Posterior vena cava (tissue), 2 donors: Measurements from ENCODE around the gene DAZAP1. TPM values are rescaled to one million over a fixed set of nuclear protein-coding genes. Genes with fewer than 3 reads are reported as not detected.

Source experiments
- DNase-seq: peaks from one replicate; pipeline ENCODE4 v3.0.0-alpha.2; 2020; ENCODE audit warnings: low spot score
- intact Hi-C, 2 donors: fragments of 100-400 bp; cut with DNase I; formaldehyde crosslinking; loops; one replicate each; pipeline versions ENCODE4 v1.14.1 to v1.14.2; 2022 to 2023
- total RNA-seq, 2 donors: library from RNA; stranded (reverse); fragmentation: NEBNext Ultra II Directional; extraction: Animal tissue kit (Norgen Biotek cat#: 25700); gene quantifications; one replicate each; pipeline ENCODE4 v1.2.1, GENCODE V29; 2021
- donor health status: DM: yes; HTN: yes; CAD: no.
- donor health status: DM: yes; HTN: yes; CAD: no.

Gene DAZAP1
- total RNA-seq, 2 donors from 2014 or later, result 59.7 to 75.8 TPM

- intact Hi-C loops, result no loop called here
Observed at GRCh38 chr19:1461862-1462261, 54.5 kb downstream of the DAZAP1 start.

GRCh38 chr19:1465191-1466016 is 58.0 kb downstream of the DAZAP1 start:
- DNase-seq, result no peak
- intact Hi-C loops, result no loop called here

More at GRCh38 chr19:1461862-1462261, 54.5 kb downstream of the DAZAP1 start:
- DNase-seq, result no peak

GRCh38 chr19:1466018-1466460 is 58.7 kb downstream of the DAZAP1 start:
- intact Hi-C loops, result no loop called here
- no peak for DNase-seq

GRCh38 chr19:1466461-1467214 is 59.3 kb downstream of the DAZAP1 start:
- intact Hi-C loops, result no loop called here

GRCh38 chr19:1467215-1467489 is 59.8 kb downstream of the DAZAP1 start:
- no peak for DNase-seq
- intact Hi-C loops, result no loop called here

More at GRCh38 chr19:1466461-1467214, 59.3 kb downstream of the DAZAP1 start:
- no peak for DNase-seq

GRCh38 chr19:1467490-1468273 is 60.3 kb downstream of the DAZAP1 start:
- intact Hi-C loops, result no loop called here
- DNase-seq, result no peak

GRCh38 chr19:1468274-1468820 is 61.0 kb downstream of the DAZAP1 start:
- no peak for DNase-seq
- intact Hi-C loops, result no loop called here

GRCh38 chr19:1468821-1469254 is 61.5 kb downstream of the DAZAP1 start:
- intact Hi-C loops, result no loop called here
- DNase-seq, result no peak

- intact Hi-C loops, result no loop called here
- no peak for DNase-seq
Observed at GRCh38 chr19:1469255-1470054, 62.1 kb downstream of the DAZAP1 start.

GRCh38 chr19:1470055-1470304 is 62.6 kb downstream of the DAZAP1 start:
- intact Hi-C loops, result no loop called here
- DNase-seq, result no peak

- intact Hi-C loops, result no loop called here
- DNase-seq, result no peak
Observed at GRCh38 chr19:1470305-1471009, 63.1 kb downstream of the DAZAP1 start.

- intact Hi-C loops, result no loop called here
- DNase-seq, result no peak
Observed at GRCh38 chr19:1471010-1471514, 63.7 kb downstream of the DAZAP1 start.

GRCh38 chr19:1471515-1472160 is 64.3 kb downstream of the DAZAP1 start:
- intact Hi-C loops, result no loop called here
- DNase-seq, result no peak

- no peak for DNase-seq
- intact Hi-C loops, result no loop called here
Observed at GRCh38 chr19:1472231-1473084, 65.1 kb downstream of the DAZAP1 start.

- DNase-seq, result no peak
Observed at GRCh38 chr19:1473085-1473851, 65.9 kb downstream of the DAZAP1 start.

More at GRCh38 chr19:1473085-1473851, 65.9 kb downstream of the DAZAP1 start:
- intact Hi-C loops, result no loop called here
